ENCODE measurements around the gene UBAC2.

DNA sequence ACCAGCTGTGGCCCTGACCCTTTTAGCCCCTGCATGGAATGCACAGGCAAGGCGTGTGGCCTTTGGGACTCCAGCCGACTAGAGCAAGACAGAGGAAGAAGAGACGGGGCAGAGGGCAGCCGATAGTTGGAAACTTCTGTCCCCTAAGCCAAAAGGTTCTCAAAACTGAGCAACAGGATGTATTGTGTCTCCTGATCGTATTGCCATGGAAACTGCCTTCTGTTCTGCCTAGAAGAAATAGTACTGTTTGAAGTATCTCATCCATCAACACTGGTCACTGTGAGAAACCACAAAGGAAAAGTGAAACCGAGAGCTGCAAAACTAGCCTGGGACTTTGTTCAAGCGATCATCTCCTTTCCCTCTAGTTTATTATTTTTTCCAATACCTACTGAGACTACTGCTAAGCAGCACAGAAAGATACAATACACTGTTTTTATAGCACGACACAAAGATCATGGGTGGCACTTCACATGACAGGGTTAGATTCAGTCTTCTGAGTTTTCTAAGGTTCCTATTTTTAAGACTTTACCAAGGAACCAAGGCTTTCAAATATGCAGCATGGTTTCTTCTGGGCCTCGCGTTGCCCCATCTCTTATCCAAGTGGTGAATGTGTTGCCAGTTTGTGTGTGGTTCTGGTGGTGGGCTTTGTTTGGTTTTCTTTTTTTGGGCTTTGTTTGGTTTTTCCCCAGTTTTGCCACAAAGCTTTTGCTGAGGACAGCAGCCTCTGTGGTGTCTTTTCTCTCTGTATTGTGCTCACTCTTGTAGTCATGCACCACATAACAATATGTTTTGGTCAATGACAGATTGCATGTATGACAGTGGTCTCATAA is 155.8 kb downstream of the UBAC2 start:
- no peak for TF ChIP-seq EZH2 (IDR thresholded peaks at IDR 0.05)
- TF ChIP-seq, protein P1, sequence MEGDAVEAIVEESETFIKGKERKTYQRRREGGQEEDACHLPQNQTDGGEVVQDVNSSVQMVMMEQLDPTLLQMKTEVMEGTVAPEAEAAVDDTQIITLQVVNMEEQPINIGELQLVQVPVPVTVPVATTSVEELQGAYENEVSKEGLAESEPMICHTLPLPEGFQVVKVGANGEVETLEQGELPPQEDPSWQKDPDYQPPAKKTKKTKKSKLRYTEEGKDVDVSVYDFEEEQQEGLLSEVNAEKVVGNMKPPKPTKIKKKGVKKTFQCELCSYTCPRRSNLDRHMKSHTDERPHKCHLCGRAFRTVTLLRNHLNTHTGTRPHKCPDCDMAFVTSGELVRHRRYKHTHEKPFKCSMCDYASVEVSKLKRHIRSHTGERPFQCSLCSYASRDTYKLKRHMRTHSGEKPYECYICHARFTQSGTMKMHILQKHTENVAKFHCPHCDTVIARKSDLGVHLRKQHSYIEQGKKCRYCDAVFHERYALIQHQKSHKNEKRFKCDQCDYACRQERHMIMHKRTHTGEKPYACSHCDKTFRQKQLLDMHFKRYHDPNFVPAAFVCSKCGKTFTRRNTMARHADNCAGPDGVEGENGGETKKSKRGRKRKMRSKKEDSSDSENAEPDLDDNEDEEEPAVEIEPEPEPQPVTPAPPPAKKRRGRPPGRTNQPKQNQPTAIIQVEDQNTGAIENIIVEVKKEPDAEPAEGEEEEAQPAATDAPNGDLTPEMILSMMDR (IDR thresholded peaks at IDR 0.05), result no peak
- TF ChIP-seq EZH2phosphoT487 (IDR thresholded peaks at IDR 0.05), result no peak

Measured in neural progenitor cell (in vitro differentiated cells).